ENCODE measurements around the gene SNAPC2. TPM values are rescaled to one million over a fixed set of nuclear protein-coding genes. Genes with fewer than 3 reads are reported as not detected.
A peak's percentile ranks its signal among the peaks of the same experiment; 100 is the strongest.

SNAPC2 gene
- total and polyA plus RNA-seq, 7 donors: 11.6 to 31.2 (median 20.3) TPM

- TF ChIP-seq EP300 (IDR thresholded peaks at IDR 0.05) (no peak), POLR2AphosphoS5 (IDR thresholded peaks at IDR 0.05) (no peak), CTCF (IDR thresholded peaks at IDR 0.05) (no peak), POLR2A (IDR thresholded peaks at IDR 0.05) (no peak)
- Histone ChIP-seq H3K4me3 (peak overlapping the region in 2 of 4 donors; percentile 76 to 87), H3K36me3 (peaks cover 5 to 42% (median 23%) of the 10 kb centered on the region in 4 donors), H3K4me1 (peaks cover 3 to 53% (median 37%) of the 10 kb centered on the region in 4 donors), H3K27me3 (no peaks in the 10 kb centered on the region), H3K9me3 (no peaks in the 10 kb centered on the region), H3K27ac (peak overlapping the region in 2 of 4 donors; percentile 99)
- DNase-seq: no peak
- 85 to 91% methylated on average over 19 of the region's 19 CpGs for WGBS, 2 donors
- intact Hi-C loops (cut with DNase I): no loop called here
Measured at GRCh38 chr19:7941895-7942596, 21.9 kb downstream of the SNAPC2 start.

GRCh38 chr19:7942981-7943443 lies 22.9 kb downstream of the SNAPC2 start:
- 1 to 3% methylated on average over 33 of the region's 33 CpGs for WGBS, 2 donors
- Histone ChIP-seq H3K36me3 (peaks cover 0 to 32% (median 14%) of the 10 kb centered on the region in 4 donors), H3K27ac (peak overlapping the region; percentile 94 to 99 (median 96)), H3K27me3 (no peaks in the 10 kb centered on the region), H3K4me1 (peaks cover 3 to 53% (median 37%) of the 10 kb centered on the region in 4 donors), H3K4me3 (peak overlapping the region; percentile 68 to 87 (median 75)), H3K9me3 (no peaks in the 10 kb centered on the region)
- intact Hi-C loops (cut with DNase I): no loop called here
- no peak for DNase-seq
- TF ChIP-seq CTCF (IDR thresholded peaks at IDR 0.05) (no peak), EP300 (IDR thresholded peaks at IDR 0.05) (no peak), POLR2AphosphoS5 (IDR thresholded peaks at IDR 0.05) (no peak), POLR2A (IDR thresholded peaks at IDR 0.05) (no peak)

GRCh38 chr19:7943444-7944176 lies 23.5 kb downstream of the SNAPC2 start, which contains the start of gene TIMM44:
Gene TIMM44 (minus strand): TSS chr19:7943666. CDS start chr19:7943651, 15 bp downstream.
- Histone ChIP-seq H3K4me3 (peak within 1 kb of the TSS; percentile 68 to 87 (median 75)), H3K36me3 (peaks cover 0 to 26% (median 13%) of the 10 kb centered on the region in 4 donors), H3K9me3 (no peaks in the 10 kb centered on the region), H3K27ac (peak within 1 kb of the TSS; percentile 94 to 99 (median 96)), H3K27me3 (no peaks in the 10 kb centered on the region), H3K4me1 (peaks cover 3 to 53% (median 37%) of the 10 kb centered on the region in 4 donors)
- DNase-seq: peak; percentile 100
- TF ChIP-seq POLR2AphosphoS5 (IDR thresholded peaks at IDR 0.05): peak; percentile 80 to 94 (median 91)
- peak; percentile 60 to 71 for TF ChIP-seq POLR2A (IDR thresholded peaks at IDR 0.05)
- no peak for TF ChIP-seq CTCF (IDR thresholded peaks at IDR 0.05)
- TF ChIP-seq EP300 (IDR thresholded peaks at IDR 0.05): no peak
- 0 to 1% methylated on average over 56 of the region's 56 CpGs for WGBS, 2 donors
- intact Hi-C loops (cut with DNase I): loop anchor here (1.0 kb wide), 2 partner anchors 59 to 310 kb away; no protein-coding TSS in a partner anchor

GRCh38 chr19:7944177-7944761 lies 24.1 kb downstream of the SNAPC2 start:
- H3K36me3 ChIP-seq: peaks cover 0 to 20% (median 13%) of the 10 kb centered on the region in 4 donors
- H3K4me1 ChIP-seq: peaks cover 3 to 49% (median 37%) of the 10 kb centered on the region in 4 donors
- WGBS, 2 donors: 24 to 27% methylated on average over 18 of the region's 18 CpGs
- peak; percentile 85 to 96 (median 85) for TF ChIP-seq CTCF (IDR thresholded peaks at IDR 0.05)
- no peak for TF ChIP-seq POLR2A (IDR thresholded peaks at IDR 0.05)
- peak; percentile 92 for DNase-seq
- peak overlapping the region; percentile 32 to 87 (median 72) for H3K4me3 ChIP-seq
- H3K9me3 ChIP-seq: no peaks in the 10 kb centered on the region
- intact Hi-C loops (cut with DNase I): loop anchor here (1.0 kb wide), 2 partner anchors 58 to 309 kb away; no protein-coding TSS in a partner anchor
- H3K27me3 ChIP-seq: no peaks in the 10 kb centered on the region
- peak overlapping the region; percentile 94 to 99 (median 96) for H3K27ac ChIP-seq
